Measurements from ENCODE around the gene CEP131.

DNA sequence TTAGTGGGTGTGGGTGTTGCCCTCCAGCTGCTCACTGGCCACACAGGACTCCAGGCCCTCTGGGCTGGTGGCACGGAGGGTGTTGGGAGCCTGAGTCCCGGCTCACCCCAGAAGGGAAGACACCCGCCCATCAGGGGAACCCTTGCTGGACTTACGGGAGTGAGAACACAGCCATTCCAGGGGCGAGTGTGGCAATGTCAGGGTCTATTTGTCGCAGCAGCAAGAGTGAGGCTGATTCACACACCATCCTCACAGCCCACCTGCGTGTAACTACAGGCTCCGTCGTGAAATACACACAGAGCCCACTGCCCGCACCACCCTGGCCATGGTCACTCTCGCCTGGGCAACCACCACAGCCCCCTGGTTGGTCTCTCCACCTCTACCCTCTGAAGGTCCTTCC, 39.0 kb downstream of the CEP131 start:
- TF ChIP-seq TAF1 (IDR thresholded peaks at IDR 0.05; ENCODE audit: borderline replicate concordance, insufficient read depth, low read length) (no peak), REST (IDR thresholded peaks at IDR 0.05; ENCODE audit: insufficient read depth in 1 of 2, low read depth in 2 of 2, low read length in 2 of 2) (no peak)

Measured in PFSK-1 (cell line).